NB4 (cell line): ENCODE measurements around the gene UNC93B1.

Experiments
- CTCF ChIP-seq: IDR thresholded peaks from one replicate; pipeline ENCODE4 v1.5.1; 2012; ENCODE audit warnings: low read depth, low read length
- MYC ChIP-seq: IDR thresholded peaks from 2 replicates; pipeline ENCODE4 v1.6.1; 2011; ENCODE audit warnings: low read depth, low read length
- POLR2A ChIP-seq: IDR thresholded peaks from 2 replicates; pipeline ENCODE4 v1.6.1; 2011; ENCODE audit warnings: mild to moderate bottlenecking; ENCODE audit not compliant: insufficient read length; ENCODE audit errors: extremely low read depth

- TF ChIP-seq CTCF (no peak), POLR2A (no peak), MYC (no peak)
Observed at GRCh38 chr11:68047437-68048290, 43.8 kb upstream of the UNC93B1 start.
